HL-60/S4 treated with phorbol 12-myristate 13-acetate at 8.2 ng/mL for 4 days and 3 days (cell line): ENCODE results near the gene CASQ2.
"Not testable (repeated sequence)": the region's sequence is repeated elsewhere in the genome, so short reads cannot be mapped to it uniquely, and the experiment has no call there.

ENCODE experiments used
- in situ Hi-C: fragments of 300-500 bp; cut with MboI; formaldehyde crosslinking; loops from 2 replicates; pipeline ENCODE4 v1.15.0; 2022; ENCODE audit warnings: low sequenced_read_pairs

Gene CASQ2

DNA sequence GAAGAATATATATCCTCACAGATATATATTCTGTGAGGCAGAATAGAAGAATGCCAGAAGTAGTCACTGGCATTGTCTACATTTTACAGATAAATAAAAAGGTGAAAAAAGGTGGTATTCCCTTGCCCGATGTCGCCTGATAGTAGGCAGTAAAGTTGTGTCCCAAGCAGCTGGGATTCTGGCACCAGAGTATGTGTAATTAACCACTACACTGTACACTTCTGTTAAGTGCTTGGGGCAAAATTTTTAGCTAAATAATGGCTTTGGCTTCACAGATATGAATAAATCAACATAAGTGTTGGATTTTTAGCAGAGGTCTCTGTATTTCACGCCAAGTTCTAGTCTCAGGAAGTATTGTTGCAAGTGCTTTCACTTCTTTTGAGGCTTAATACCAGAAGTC, 13.3 kb upstream of the CASQ2 start:
- in situ Hi-C loops, result no loop called here

DNA sequence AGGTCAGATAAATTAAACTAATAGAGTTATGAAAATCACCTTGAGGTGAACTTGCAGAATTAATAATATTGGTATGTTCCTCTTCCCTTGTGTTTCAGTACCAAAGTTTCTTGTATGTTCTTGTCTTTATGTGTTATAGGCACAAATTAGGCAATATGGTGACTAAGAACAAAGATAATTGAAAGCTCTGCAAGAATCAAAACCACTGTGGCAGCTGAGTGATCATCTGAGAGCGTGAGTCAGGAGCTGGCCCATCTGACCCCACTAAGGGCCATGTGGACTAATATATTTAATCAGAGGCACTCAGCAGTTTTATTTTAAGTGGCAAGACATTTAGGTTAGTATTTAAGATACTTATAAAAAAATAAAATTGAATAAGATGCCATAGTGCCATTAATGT, 12.8 kb upstream of the CASQ2 start:
- in situ Hi-C loops, result no loop called here

DNA sequence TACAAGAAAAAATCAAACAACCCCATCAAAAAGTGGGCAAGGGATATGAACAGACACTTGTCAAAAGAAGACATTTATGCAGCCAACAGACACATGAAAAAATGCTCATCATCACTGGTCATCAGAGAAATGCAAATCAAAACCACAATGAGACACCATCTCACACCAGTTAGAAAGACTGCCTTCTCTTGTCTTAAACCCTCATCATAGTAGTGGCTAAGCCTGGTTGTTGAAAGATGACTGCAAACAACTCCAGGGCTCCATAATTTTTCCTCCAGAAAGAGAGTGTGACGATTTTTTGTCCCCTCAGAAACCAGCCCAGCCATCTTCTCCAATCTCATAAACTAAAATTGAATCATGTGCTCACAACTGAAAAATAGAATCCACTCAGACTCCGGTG, 12.1 kb upstream of the CASQ2 start:
- in situ Hi-C loops, result not testable (repeated sequence)

DNA sequence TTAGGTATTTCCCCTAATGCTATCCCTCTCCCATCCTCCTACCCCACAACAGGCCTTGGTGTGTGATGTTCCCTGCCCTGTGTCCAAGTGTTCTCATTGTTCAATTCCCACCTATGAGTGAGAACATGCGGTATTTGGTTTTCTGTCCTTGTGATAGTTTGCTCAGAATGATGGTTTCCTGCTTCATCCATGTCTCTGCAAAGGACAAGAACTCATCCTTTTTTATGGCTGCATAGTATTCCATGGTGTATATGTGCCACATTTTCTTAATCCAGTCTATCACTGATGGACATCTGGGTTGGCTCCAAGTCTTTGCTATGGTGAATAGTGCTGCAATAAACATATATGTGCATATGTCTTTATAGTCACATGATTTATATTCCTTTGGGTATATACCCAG, 10.6 kb upstream of the CASQ2 start:
- in situ Hi-C loops, result not testable (repeated sequence)

DNA sequence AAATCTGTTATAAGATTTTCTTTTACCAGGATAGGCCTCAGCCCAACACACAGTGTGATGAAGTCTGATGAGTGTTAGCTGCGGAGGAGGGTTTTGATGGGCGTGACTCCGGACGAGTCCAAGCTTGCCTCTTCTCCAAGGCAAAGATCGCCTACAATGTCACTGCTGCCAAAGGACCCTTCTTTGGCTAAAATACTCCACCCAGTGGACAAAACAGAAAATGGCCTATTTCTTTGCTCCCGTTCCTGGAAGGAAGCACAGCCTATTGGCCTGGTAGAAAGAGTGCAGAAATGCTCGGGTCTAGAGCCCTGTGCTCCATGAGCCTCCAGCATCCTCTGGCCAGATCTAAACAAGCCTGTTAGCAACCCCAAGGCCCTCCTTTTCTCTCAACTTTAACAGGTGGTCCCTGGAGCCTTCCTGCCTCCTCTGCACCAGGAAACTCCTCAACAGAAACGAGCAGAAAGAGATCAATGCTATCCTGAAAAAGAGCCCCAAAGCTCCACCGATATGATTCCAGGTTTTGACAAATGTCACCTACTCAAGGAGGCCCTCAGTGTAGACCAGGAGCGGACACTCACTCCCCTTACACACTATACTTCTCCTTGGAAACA, 3.4 kb upstream of the CASQ2 start:
- in situ Hi-C loops, result no loop called here

DNA sequence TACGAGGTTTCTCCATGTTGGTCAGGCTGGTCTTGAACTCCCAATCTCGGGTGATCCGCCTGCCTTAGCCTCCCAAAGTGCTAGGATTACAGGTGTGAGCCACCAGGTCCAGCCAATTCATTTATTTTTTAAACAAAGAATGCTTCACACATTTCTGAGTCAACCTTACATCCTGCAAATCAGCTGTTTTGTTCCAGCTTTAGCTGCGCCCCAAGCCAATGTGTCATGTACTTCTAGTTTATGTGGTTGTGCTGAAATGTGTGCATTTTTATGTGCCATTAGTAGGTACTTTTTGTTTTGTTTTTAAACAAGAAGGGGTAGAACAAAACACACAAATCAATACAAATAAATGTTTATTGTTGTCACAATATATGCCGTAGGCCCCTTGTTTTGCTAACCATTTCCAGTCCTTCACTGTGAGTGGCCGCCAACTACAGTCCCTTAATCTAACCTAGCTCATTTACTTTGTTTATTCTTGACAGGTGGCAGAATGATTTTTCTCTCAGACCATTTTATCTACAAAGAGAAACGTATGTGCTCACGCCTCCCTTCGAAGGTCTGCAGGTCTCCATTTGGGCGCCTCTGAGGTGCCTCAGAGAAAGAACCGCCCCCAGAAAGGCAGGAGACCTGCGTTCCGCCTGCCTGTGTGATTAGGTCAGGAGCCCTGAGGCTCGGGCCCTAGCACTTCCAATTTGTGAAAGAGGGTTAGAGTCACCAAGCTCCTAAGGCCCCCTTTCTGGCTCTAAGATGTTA, 2.8 kb upstream of the CASQ2 start:
- in situ Hi-C loops, result no loop called here

DNA sequence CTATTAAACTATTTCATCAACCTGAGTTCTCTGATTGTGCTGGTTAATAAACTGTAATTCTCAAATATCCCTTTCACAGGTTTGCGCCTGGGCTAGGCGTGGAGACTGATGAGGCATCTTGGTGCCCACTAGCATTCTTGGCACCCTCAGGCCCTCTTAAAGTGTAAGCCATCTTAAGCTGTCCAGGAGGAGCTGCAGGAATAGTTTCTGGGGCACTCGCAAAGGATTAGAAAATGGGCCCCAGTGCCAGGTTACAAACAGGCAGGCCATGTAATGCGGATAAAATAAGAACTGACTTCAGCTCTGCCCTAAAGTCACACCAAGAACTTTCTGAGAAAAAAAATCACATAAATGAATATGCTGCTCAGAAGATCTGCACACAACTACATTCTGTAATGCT, 1.1 kb downstream of the CASQ2 start:
- in situ Hi-C loops, result no loop called here

DNA sequence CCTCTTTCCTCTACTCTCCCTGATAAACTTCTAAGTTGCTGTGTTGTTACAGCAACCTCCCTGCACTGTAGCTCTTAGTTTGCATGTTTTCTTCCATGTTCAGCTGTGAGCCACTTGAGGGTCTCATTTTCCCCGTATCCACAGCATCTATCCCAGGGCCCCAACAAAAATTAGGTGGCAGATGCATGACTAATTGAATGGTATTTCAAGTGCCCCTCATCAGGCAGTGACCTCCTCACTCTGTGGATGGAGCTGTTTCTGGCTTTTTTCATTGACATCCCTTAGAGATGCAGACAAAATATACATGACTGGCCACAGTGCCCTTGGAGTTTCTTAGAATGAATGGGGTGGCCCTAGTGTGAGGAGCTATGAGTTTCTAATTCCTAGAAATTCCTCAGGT, 3.4 kb downstream of the CASQ2 start:
- in situ Hi-C loops, result no loop called here

DNA sequence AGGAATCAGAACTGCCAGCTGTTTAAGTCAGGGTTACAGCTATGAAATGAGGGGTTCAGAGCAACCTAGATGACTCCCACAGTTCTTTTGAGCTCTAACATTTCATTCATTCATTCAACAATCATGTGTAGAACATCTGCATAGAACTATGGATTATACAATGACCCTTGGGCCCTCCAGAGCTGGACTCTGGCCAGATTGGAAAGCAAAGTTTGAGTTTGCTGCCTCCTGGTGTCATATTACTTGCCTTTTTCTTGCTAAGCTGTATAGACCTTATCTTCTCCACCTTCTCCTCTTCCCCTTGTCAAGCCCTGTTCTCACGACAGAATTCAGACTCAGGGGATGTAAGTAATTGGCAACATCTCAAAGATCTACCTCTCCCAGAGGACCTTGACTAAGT, 4.0 kb downstream of the CASQ2 start:
- in situ Hi-C loops, result no loop called here

DNA sequence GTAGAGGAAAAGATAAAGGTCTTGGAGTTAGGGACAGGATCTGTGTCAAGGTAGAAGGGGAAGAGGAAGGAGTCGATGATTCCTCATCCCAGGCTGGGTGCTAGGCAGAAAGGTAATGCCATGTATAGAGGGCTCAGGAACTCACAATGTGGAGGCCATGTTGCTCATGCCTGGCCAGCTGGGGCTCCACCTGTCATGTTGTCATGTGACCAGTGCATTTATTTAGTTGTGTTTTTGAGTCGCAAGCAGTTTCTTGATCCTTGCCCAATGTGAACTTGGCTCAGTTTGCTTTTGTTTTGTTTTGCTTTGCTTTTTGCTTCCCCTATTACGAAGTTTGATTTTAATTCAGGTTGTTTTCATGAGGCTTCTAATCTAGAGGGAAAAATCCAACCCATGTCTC, 5.7 kb downstream of the CASQ2 start:
- in situ Hi-C loops, result no loop called here

DNA sequence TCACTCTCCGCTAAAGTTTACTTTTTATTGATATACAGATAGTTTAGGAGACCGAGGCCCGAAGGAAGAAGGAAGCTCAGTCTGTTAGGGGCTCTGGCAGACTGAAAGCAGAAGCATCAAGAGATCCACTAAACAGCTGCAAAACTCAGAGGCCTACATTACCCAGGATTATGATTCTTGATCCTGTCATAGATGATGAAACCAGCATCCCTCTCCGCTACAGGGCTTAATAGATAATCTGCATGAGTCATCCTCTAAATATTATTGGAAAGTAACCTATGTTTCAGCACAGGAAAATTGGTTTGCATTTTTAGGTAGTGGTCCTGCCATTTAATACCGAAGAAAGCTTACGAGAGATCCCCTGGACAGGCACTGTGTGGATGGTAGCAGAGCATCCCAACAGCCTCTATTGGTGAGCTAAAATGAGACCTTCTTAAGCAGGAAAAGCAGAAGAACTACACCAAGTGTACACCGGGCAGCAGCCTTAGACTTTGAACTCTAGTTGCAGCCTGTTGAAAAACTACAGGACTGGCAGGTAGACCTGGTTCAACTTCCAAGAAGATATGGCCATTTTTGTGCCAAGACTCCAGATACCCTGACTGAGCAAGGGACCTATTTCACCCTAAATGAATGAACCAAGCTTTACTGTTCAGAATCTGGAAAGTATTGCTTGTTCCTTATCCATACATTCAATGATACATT, 6.8 kb downstream of the CASQ2 start:
- in situ Hi-C loops, result no loop called here

DNA sequence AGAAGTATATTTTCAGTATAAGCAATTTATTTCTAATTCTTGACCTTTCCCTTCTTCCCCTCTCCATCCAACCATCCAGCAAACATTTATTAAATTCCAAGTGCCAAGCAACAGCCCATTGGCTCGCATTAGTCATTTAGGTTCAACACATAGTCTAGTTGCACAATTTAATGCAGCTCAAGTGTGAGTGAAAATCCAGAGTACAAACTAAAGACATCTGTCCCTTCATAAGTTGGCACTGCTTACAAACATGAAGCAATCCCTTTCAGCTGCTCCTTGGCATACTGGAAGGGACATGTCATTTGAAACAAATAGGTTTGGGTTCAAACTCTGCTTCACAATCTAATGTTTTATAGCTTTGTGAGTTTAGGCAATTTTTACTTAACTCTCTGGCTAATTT, 10.7 kb downstream of the CASQ2 start:
- in situ Hi-C loops, result no loop called here

DNA sequence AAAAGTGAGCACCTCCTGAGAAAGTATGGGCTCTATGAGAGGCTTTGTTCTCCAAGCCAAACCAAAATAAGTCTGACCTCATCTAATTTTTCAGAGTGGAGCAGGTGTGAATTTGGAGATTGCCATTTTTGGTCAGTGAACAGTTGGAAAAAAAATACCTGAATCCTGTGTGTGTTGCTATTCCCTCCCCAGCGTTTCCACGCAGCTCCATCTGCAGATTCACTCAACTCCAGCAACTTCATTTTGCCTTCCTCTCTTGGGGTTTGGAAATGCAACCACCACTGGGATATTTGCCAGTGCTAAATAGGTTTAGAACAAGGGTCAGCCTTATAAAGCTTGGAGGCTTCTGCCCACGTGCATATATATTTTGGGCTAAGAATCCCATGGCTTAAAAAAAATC, 11.2 kb downstream of the CASQ2 start:
- in situ Hi-C loops, result no loop called here

DNA sequence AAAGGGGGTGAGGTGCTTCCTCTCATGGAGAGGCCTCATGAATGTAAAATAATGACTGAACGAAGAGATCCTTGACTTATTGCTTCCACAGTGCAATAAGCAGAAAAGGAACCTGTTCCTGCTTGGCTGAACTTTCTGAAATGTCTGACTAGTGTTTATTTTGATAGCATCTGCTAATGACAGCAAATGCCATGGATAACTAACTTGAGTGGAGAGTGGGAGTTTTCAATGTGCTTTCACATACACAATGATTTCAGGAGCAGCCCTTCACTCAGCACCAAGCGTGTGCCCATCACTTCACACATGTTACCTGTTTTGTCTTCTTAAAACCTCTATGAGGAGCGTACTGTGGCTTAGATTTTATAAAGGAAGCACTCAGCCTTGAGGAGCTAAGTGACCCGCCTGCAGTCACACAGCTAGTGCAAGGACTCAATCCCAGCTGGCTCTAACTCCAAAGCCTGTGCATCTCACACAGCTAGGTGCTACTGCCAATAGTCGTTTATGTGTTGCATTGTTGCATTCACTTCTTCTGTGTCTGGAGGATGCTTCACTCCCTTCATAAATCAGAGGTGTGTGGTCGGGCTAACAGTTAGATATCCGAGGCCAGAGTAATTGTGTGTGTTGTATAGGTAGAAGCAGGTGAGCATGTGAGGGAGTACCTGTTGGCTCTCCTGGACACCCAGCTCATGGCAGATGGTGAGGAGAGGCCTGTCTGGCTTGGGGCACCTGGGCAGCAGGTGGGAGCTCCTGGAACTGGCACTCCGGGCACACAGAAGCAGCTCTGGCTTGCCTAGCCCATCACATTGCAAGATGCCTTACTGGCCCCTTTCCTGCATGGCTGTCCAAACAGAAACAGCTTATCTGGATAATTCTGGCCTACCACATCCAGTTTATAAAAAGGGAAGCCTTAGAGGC, 12.8 kb downstream of the CASQ2 start:
- in situ Hi-C loops, result no loop called here

DNA sequence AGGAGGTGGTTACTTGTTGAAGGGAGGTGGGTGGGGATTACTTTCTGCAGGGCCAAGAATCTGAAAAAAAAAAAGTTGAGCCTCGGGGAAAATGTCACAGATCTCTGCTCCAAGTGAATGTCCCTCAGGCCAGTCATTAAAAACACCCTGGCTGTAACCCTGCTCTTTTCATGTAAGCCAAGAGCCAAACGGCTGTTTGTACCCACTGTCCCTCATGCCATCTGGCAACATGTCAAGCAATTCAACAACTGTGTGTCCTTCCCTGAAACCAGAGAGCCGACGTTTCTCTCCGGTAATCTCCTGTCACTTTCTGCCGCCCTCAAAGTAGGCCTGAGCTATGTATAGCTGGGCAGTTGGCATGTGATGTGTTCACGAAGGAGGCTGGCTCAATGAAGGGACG, 14.7 kb downstream of the CASQ2 start:
- in situ Hi-C loops, result no loop called here

DNA sequence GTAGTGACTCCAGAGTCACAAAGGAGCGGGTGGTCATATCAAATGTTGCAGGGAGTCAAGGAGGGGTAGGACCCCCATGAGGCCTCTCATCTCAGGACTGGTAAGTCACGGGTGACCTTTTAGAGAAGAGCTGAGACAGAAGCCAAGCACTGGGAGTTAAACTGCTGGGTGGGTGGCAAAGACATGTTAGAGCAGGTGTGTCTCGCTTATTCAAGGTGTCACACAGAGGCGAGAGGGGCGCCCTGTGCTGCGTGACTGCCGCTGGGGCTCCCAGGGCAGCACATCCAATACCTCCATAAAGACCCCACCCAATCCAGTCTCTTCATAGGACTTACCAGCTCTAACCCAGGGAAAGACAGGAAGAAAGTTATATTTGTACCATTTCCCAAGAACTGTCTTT, 15.2 kb downstream of the CASQ2 start:
- in situ Hi-C loops, result no loop called here

DNA sequence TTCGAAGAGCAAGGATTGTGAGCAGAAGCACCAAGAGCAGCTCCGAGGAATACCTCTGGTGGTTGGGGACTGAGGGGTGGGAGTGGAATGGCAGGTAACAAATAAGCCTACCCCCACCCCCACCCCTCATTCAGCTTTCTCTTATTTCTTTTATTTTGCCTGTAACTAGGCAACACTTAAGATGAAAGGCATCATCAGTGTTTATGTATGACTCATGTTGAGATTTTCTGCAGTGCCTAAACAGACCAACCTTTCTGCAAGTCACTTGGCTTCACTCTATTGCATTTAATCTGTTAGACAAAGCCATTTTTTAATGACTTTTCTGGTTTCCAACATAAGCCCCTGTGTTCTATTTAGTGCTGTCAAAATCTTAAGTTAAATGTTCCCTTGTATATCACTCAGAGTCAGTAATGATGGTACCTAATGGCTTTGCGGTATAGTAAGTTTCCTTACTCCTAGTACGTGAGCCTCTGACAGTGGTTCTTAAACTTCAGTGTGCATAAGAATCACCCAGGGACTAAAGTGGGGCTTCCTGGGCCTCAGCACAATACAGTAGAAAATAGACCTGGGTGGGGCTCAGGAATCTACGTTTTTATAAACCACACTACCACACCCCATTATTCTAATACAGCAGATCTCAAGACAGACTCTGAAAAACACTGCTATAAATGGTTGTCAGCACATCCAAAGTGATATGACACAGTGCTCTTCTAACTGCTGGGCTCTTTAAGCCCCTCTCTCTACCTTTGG, 19.9 kb downstream of the CASQ2 start:
- in situ Hi-C loops, result no loop called here

DNA sequence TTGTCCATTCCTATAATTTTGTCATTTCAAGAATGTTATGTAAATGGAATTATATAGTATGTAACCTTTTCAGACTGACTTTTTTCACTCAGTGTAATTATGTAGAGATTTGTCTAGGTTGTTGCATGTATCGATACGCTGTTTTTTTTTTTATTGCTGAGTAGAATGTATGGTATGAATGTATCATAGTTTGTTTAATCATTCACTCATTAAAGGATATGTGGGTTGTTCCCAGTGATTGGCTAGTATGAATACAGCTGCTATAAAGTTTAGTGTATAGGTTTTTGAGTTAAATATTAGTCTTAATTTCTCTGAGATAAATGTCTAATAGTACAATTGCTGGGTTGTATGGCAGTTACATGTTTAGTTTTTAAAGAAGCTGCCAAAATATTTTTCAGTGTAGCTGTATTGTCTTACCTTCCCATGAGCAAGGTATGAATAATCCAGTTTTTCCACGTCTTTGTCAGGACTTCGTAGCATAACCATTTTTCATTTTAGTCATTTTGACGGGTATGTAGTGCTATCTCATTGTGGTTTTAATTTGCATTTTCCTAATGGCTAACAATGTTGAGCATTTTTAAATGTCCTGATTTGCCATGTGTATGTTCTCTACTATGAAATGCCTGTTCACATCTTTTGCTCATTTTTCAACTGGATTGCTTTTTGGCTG, 22.4 kb downstream of the CASQ2 start:
- in situ Hi-C loops, result no loop called here

DNA sequence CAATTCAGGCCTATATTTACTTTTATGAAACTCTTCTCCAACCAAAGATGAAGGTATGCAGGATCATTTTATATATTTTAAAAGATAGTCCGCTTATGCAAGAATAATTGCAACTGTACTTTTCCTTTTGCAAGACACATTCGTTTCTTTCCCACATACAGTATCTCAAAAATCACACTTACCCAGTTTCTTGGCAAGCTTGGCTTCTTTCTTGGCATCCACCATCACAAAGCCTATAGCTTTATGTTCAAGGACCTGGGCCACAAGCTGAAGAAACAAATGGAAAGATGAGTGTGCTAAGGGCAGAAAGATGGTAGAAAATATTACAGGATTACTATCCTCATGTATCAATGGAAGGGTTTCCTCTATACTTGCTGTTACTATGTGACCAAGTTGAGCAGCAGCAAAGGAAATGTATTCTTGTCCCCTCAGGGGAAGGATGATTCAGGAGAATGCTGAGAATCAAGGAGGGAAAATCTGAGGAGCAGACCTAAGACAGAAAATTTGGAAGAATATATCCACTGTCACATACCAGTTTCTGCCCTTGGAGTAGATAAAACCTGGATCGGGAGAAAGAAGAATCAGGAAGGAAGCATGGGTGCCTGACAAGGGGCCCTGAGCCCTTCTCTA, 23.8 kb downstream of the CASQ2 start:
- in situ Hi-C loops, result no loop called here

DNA sequence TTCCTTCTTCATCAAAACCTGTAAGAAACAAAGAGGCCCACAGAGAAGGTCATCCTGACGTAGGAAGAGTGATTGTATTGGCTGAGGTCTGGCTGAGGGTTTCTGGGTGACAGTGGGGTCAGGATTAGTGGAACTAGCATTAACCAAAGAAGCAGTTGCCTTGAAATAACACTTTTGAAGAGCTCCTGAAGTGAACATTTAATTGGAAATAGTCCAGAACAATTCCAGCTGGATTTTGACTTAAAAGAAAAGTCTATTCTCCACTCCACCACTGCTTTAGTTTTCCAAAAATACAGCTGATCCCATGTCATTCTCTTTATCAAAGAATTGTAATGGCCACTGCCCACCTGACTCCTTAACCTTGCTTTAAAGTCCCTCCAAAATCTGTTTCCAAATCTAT, 27.7 kb downstream of the CASQ2 start:
- in situ Hi-C loops, result no loop called here
